Femur (tissue), 1 donor: ENCODE results near the gene HIPK2.

Experiments used
- DNase-seq: peaks from one replicate; pipeline ENCODE4 v3.0.0-alpha.2; 2017

Gene HIPK2

GRCh38 chr7:139713061-139713460, 64.7 kb downstream of the HIPK2 start:
- no peak for DNase-seq

GRCh38 chr7:139711991-139712743, 65.6 kb downstream of the HIPK2 start:
- DNase-seq, result no peak

GRCh38 chr7:139710036-139710435, 67.8 kb downstream of the HIPK2 start:
- no peak for DNase-seq

GRCh38 chr7:139709485-139709884, 68.3 kb downstream of the HIPK2 start:
- DNase-seq, result peak; percentile 68

GRCh38 chr7:139708541-139708940, 69.3 kb downstream of the HIPK2 start:
- no peak for DNase-seq

GRCh38 chr7:139706837-139707236, 71.0 kb downstream of the HIPK2 start:
- no peak for DNase-seq

- no peak for DNase-seq
Observed at GRCh38 chr7:139704308-139704879, 73.4 kb downstream of the HIPK2 start.

GRCh38 chr7:139703487-139704307, 74.1 kb downstream of the HIPK2 start:
- no peak for DNase-seq

- DNase-seq, result no peak
Observed at GRCh38 chr7:139702811-139703486, 74.8 kb downstream of the HIPK2 start.

- DNase-seq, result peak; percentile 44
Observed at GRCh38 chr7:139702313-139702731, 75.5 kb downstream of the HIPK2 start.

- no peak for DNase-seq
Observed at GRCh38 chr7:139701908-139702307, 75.9 kb downstream of the HIPK2 start.

- DNase-seq, result no peak
Observed at GRCh38 chr7:139700505-139701235, 77.1 kb downstream of the HIPK2 start.

- no peak for DNase-seq
Observed at GRCh38 chr7:139699640-139700504, 77.9 kb downstream of the HIPK2 start.

GRCh38 chr7:139698844-139699243, 79.0 kb downstream of the HIPK2 start:
- DNase-seq, result no peak

GRCh38 chr7:139698278-139698677, 79.5 kb downstream of the HIPK2 start:
- DNase-seq, result no peak

- no peak for DNase-seq
Observed at GRCh38 chr7:139697056-139697455, 80.7 kb downstream of the HIPK2 start.

GRCh38 chr7:139696552-139696951, 81.2 kb downstream of the HIPK2 start:
- no peak for DNase-seq

- no peak for DNase-seq
Observed at GRCh38 chr7:139695588-139695987, 82.2 kb downstream of the HIPK2 start.

GRCh38 chr7:139695051-139695450, 82.7 kb downstream of the HIPK2 start:
- no peak for DNase-seq

- DNase-seq, result no peak
Observed at GRCh38 chr7:139694389-139694676, 83.5 kb downstream of the HIPK2 start.

- DNase-seq, result no peak
Observed at GRCh38 chr7:139693651-139694388, 84.0 kb downstream of the HIPK2 start.
